Loucy (cell line): ENCODE measurements around the gene VTN.

Experiments
- H2AFZ ChIP-seq: fragments of 200-600 bp; sonication (generic); 2 replicates; pipeline ENCODE4 v1.6.0; 2016; ENCODE audit warnings: antibody characterized with exemption, mild to moderate bottlenecking, low read length, moderate library complexity
- H3F3A ChIP-seq: fragments of 200-600 bp; 2 replicates; pipeline ENCODE4 v1.6.0; 2016; ENCODE audit warnings: antibody characterized with exemption, low read depth, mild to moderate bottlenecking
- H3K27me3 ChIP-seq: fragments of 200-600 bp; sonication (generic); 2 replicates; pipeline ENCODE4 v1.6.1; 2014; ENCODE audit warnings: low read length, mild to moderate bottlenecking; ENCODE audit not compliant: insufficient read depth, poor library complexity, severe bottlenecking
- H3K36me3 ChIP-seq: fragments of 200-600 bp; sonication (generic); 2 replicates; pipeline ENCODE4 v1.6.1; 2016; ENCODE audit warnings: low read length; ENCODE audit not compliant: insufficient read depth
- H3K4me1 ChIP-seq: fragments of 200-600 bp; sonication (generic); 2 replicates; pipeline ENCODE4 v1.5.1; 2014; ENCODE audit warnings: low read length, mild to moderate bottlenecking; ENCODE audit not compliant: insufficient read depth, poor library complexity, severe bottlenecking
- H3K4me2 ChIP-seq: fragments of 200-600 bp; sonication (generic); 2 replicates; pipeline ENCODE4 v1.6.0; 2014; ENCODE audit warnings: antibody characterized with exemption, low read length, low read depth, mild to moderate bottlenecking; ENCODE audit not compliant: poor library complexity, severe bottlenecking
- H3K4me3 ChIP-seq: fragments of 200-600 bp; sonication (generic); 2 replicates; pipeline ENCODE4 v1.5.1; 2014; ENCODE audit warnings: low read length, mild to moderate bottlenecking, mixed read lengths; ENCODE audit not compliant: poor library complexity, severe bottlenecking
- H3K79me2 ChIP-seq: fragments of 200-600 bp; sonication (generic); 2 replicates; pipeline ENCODE4 v1.6.1; 2014; ENCODE audit warnings: low read length; ENCODE audit not compliant: insufficient read depth
- H3K9ac ChIP-seq: fragments of 200-600 bp; sonication (generic); 2 replicates; pipeline ENCODE4 v1.6.0; 2014; ENCODE audit warnings: mild to moderate bottlenecking, low read depth, low read length, moderate library complexity; ENCODE audit not compliant: poor library complexity, severe bottlenecking
- H3K9me2 ChIP-seq: fragments of 200-600 bp; sonication (generic); replicated peaks from 2 replicates; pipeline ENCODE4 v1.6.1; 2016; ENCODE audit warnings: low read depth, low read length, mixed read lengths
- H3K9me3 ChIP-seq: fragments of 200-600 bp; sonication (generic); 2 replicates; pipeline ENCODE4 v1.6.1; 2014; ENCODE audit warnings: mild to moderate bottlenecking, antibody characterized with exemption, low read length, low read depth; ENCODE audit not compliant: insufficient read depth
- H4K20me1 ChIP-seq: fragments of 200-600 bp; sonication (generic); 2 replicates; pipeline ENCODE4 v1.6.0; 2014; ENCODE audit warnings: antibody characterized with exemption, low read length, mild to moderate bottlenecking; ENCODE audit not compliant: insufficient read depth, poor library complexity, severe bottlenecking
- EZH2phosphoT487 ChIP-seq: fragments of 200-600 bp; IDR thresholded peaks from 2 replicates; pipeline ENCODE4 v1.6.1; 2018; ENCODE audit warnings: antibody characterized with exemption, mild to moderate bottlenecking, moderate library complexity, borderline replicate concordance
- TF ChIP-seq, protein P1 (sequence below): fragments of 200-600 bp; sonication (generic); conservative IDR thresholded peaks from 2 replicates; pipeline ENCODE4 v1.5.1; 2014; ENCODE audit warnings: mild to moderate bottlenecking, antibody characterized with exemption, low read length

Gene VTN

DNA sequence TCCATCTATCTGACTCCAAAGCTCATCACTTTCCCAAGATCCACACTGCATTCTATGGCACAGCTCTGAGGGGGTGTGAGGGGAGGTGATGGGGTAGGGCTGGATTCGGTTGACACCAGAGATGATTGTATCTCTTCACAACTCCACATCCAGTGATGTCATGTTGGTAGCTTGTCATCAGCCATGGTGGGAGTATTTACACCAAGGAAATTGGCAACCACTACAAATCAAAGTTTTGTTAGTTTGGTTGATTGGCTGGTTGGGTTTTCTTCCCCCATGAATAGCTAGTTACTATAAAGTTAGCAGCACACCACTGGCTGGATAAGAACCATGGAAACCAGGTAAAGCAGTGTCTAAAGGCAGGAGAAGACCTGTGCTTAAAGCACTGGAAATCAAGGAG lies 20.9 kb upstream of the VTN start:
- no peaks in the 10 kb centered on the region for H3K36me3 ChIP-seq
- TF ChIP-seq EZH2phosphoT487, result no peak
- TF ChIP-seq, protein P1, sequence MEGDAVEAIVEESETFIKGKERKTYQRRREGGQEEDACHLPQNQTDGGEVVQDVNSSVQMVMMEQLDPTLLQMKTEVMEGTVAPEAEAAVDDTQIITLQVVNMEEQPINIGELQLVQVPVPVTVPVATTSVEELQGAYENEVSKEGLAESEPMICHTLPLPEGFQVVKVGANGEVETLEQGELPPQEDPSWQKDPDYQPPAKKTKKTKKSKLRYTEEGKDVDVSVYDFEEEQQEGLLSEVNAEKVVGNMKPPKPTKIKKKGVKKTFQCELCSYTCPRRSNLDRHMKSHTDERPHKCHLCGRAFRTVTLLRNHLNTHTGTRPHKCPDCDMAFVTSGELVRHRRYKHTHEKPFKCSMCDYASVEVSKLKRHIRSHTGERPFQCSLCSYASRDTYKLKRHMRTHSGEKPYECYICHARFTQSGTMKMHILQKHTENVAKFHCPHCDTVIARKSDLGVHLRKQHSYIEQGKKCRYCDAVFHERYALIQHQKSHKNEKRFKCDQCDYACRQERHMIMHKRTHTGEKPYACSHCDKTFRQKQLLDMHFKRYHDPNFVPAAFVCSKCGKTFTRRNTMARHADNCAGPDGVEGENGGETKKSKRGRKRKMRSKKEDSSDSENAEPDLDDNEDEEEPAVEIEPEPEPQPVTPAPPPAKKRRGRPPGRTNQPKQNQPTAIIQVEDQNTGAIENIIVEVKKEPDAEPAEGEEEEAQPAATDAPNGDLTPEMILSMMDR, result no peak

DNA sequence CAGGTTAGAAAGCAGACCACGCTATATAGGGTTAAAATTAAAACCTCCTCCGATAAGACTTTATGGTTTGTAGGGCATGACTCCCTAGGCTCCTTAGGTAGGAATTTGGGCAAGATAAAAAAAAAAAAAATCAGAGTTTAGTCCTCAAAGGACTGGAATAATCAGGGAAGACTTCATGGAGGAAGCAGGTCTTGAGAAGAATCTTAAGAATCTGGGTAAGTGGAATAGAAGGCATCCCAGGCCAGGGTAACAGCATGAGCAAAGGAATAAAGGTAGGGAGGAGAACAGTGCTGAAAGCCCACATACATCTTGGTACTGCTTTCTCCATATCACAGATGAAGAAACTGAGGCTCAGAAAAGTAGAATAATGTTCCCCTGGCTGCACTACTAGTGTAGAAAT lies 20.5 kb upstream of the VTN start:
- TF ChIP-seq, protein P1, result no peak
- TF ChIP-seq EZH2phosphoT487, result no peak
- no peaks in the 10 kb centered on the region for H3F3A ChIP-seq
- no peak overlapping the region for H3K4me3 ChIP-seq
- no peaks in the 10 kb centered on the region for H3K27me3 ChIP-seq
- no peak overlapping the region for H2AFZ ChIP-seq
- H3K79me2 ChIP-seq, result no peaks in the 10 kb centered on the region
- H3K9ac ChIP-seq, result no peak overlapping the region
- H3K4me1 ChIP-seq, result peaks cover 5% of the 10 kb centered on the region
- no peak overlapping the region for H3K4me2 ChIP-seq
- no peaks in the 10 kb centered on the region for H3K9me3 ChIP-seq
- H3K36me3 ChIP-seq, result no peaks in the 10 kb centered on the region
- no peaks in the 10 kb centered on the region for H4K20me1 ChIP-seq
- no peaks in the 10 kb centered on the region for H3K9me2 ChIP-seq

More for the DNA sequence above, 20.9 kb upstream of the VTN start:
- H3K4me1 ChIP-seq, result peaks cover 1% of the 10 kb centered on the region
- H3K4me2 ChIP-seq, result no peak overlapping the region
- H3F3A ChIP-seq, result no peaks in the 10 kb centered on the region
- H4K20me1 ChIP-seq, result no peaks in the 10 kb centered on the region
- H3K9ac ChIP-seq, result no peak overlapping the region
- H3K27me3 ChIP-seq, result no peaks in the 10 kb centered on the region
- H3K9me2 ChIP-seq, result no peaks in the 10 kb centered on the region
- no peaks in the 10 kb centered on the region for H3K79me2 ChIP-seq
- H3K9me3 ChIP-seq, result no peaks in the 10 kb centered on the region
- H2AFZ ChIP-seq, result no peak overlapping the region
- H3K4me3 ChIP-seq, result no peak overlapping the region

DNA sequence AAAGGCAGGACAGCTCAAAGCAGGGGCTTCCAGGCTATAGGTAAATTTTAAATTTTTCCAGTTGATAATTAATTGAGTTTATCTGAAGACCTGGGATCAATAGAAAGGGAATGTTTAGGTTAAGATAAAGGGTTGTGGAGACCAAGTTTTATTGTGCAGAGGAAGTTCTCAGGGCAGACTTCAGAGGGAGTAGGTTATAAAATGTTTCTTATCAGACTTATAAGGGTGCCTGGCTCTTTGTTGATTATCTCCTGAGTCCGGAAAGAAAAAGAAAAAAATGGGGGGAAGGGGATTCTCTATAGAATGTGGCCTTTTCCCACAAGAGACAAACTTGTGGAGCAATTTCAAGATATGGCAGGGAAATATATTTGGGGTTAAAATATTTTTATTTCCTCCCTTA lies 20.0 kb upstream of the VTN start:
- Histone ChIP-seq H3K4me1 (peaks cover 10% of the 10 kb centered on the region), H3K4me2 (no peak overlapping the region), H3K79me2 (no peaks in the 10 kb centered on the region), H3K9ac (no peak overlapping the region), H2AFZ (no peak overlapping the region), H3K4me3 (no peak overlapping the region), H3K27me3 (no peaks in the 10 kb centered on the region), H3F3A (no peaks in the 10 kb centered on the region), H3K9me3 (no peaks in the 10 kb centered on the region), H3K36me3 (no peaks in the 10 kb centered on the region), H4K20me1 (no peaks in the 10 kb centered on the region), H3K9me2 (no peaks in the 10 kb centered on the region)
- no peak for TF ChIP-seq EZH2phosphoT487
- TF ChIP-seq, protein P1, result no peak
